GF-D8 (cell line): ENCODE results near the gene UCP2.
"Not testable (repeated sequence)": the region's sequence is repeated elsewhere in the genome, so short reads cannot be mapped to it uniquely, and the experiment has no call there.

Experiments used
- DNase-seq: peaks from one replicate; lab custom pipeline; 2025; lab: John Stamatoyannopoulos, UW

The UCP2 gene

DNA sequence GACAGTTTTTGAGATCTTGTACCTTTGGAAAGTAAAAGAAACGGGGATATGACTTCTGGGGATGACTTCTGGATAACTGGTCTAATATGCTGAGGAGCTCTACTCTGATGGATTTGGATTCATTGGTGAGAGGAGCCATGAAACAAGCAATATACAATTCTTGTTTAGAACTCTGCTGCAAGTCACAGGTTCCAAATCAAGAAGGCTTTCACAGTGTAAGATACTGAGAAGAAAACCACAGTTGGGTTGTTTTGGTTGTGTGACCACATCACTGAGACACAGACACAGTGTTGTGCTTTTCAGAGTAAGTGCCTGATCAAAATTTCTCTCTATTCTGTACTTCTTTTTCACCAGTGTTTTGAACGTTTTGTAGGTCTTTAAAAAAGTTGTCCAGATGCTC lies 13.1 kb upstream of the UCP2 start:
- no peak for DNase-seq

DNA sequence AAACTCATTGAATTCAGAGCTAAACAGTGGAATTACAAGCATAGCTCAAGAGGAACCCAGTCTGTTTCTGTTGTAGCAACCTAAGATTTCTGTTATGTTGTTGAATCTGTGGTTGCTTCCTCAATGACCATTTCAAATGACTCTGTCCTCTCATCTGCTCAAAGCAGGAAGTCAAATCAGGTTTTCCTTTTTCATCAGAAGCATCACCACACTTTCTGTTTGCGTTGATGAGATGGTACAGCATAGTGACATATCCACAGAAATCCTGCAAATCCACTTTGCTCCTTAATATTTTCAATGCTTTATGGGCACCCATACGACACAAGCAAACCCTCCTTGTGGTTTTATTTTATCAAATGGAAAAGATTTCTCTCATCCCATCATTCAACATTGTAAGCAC lies 12.6 kb upstream of the UCP2 start:
- peak; percentile 67 for DNase-seq

DNA sequence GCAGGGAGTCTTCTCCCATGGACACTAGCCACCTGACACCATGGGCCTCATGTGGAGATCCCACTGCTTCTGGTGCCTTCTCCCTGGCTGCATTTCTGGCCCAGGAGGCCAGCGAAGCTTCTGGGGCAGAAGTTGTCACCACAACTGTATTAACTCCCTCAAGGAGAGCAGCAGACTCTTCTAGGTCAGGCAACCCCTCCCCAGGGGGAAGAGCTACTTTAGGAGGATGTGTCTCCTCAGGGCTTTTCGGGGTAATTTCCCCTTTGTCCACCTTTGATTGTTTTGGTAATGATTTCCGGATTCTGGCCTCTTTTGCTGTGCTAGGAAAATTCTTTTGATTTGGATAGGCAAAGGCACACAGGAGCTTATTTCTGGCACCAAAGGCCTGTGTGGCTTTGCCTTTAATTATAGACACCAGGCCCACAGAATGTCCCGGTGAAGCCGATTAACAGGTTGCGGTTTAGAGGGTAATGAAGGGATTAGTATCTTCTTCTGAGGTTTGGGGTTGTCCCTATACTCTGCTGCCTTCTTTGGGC lies 8.9 kb upstream of the UCP2 start:
- no peak for DNase-seq

DNA sequence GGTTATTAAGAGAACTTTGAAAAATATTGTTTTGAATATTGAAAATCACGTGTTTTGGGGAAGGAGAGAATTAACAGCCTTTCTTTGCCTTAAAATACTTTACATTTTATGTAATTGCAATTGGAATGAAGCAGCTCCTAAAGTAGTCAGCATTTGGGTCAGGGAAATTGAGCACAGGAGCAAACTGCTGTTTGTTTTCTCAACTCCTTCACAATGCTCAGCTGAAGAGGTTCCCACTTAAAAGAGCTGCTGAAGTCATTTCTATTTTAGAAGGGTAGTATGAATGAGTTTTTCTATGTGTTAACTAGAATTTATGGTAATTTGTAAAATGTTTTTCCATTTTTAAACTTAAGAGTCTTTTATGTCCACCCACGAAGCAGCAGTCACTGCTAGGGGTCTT lies 8.1 kb upstream of the UCP2 start:
- DNase-seq = no peak

DNA sequence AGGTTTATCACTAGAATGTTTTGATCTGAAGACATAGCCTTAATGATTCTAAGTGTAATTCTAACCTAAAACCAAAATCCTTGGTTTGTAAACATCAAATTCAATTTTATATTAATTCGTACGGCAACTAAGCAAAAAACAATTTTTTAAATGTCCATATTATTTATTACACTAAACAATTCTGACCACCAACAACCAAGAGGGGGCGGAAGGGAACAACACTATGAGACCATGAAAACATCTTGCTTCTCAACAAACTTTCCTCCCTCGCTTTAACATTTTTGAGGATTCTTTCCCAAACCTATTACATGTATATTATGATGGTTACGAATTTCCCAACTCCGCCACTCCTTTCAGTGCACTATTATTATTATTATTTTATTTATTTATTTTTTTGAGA lies 6.5 kb upstream of the UCP2 start:
- peak; percentile 5 for DNase-seq

DNA sequence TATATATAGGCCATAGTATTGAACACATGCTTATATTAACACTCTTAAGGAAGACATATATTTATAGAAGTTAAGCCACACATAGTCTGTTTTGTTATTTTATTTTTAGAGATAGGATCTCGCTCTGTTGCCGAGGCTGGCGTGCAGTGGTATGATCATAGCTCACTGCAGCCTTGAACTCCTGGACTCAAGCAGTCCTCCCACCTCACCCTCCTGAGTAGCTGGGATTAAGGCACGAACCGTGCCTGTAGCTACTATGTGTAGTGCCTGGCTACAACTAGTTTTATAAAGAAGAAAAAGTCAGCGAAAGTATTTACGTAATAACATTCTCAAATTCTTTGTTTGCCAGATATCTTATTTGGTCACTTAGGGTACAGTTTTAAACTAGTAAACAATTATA lies 5.6 kb upstream of the UCP2 start:
- DNase-seq = no peak

DNA sequence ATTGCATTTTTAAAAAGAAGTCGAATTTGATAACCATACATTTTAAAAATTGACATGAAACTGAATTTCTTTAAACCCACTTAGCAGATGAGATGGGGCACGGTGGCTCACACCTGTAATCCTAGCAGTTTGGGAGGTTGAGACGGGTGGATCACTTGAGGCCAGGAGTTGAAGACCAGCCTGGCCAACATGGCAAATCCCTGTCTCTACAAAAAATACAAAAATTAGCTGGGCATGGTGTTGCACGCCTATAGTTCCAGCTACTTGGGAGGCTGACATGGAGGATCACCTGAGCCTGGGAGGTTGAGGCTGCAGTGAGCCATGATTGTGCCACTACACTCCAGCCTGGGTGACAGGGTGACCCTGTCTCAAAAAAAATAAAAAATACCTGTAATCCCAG lies 3.0 kb upstream of the UCP2 start:
- not testable (repeated sequence) for DNase-seq

DNA sequence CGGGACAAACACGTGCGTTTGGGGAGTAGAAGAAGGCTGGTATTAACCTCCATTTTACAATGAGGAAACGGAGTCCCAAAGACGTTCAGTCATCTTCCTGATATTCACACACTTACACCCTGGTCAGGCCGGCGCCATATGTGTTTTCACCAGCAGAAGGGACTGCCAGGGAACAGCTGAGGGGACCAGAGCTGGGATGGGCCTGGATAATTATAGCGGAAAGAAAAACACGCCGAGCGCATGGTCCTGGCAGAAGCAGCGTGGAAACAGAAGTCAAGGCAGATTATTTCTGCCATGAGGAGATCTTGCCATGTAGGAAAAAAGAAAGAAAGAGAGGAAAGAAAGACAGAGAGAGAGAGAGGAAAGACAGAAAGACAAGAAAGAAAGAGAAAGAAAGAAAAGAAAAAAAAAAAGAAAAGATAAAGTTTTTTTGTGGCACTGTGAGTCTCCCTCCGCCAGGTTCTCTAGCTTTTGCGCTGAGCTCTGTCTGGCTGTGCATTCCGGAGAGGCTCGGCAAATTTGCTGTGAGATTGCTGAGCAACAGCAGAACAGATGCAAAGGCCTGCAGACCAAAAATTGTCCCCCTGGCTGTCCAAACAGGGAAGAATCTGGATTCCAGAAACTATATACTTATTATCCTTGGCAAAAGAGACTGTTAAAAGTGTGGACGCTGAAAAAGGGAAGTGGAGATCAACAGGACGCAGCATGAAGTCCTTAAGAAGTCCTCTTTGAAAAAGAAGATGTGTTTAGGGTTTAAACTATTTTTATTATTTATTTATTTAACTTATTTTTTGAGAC lies 1.3 kb upstream of the UCP2 start:
- peak; percentile 50 for DNase-seq

DNA sequence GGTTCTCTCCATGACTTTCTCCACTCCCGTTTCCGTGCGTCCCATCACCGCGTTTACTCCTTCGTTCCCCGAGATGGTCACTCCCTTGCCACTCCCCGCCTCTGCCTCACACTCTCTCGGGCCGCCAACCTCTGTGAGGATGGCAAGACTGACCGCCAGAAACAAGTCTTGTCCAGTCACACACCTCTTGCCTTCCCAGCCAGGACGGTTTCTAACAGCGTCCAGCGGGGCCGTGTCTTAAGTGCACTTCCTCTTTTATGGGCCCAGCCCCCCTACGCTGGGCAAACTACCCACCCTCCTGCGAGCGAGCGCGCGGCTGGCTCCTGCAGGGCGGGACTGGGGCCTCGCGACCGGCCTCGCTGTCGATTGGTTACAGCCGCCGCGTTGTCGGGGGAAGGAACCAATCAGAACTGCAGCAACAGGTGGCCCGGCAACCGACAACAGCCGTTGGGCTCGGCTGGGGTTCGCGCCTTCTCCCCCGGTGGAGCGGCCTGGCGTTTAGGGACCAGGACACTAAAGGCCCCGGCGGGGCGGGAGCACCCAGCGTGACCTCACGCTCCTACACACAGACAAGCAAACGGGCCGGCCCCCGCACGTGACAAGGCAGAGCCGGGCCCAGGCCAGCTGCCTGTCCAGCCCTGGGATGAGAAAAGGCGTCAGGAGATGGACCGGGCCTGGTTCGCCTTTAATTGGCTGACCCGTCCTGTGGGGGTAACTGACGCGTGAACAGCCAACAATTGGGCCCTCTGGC lies 522 bp upstream of the UCP2 start:
- peak; percentile 97 for DNase-seq

DNA sequence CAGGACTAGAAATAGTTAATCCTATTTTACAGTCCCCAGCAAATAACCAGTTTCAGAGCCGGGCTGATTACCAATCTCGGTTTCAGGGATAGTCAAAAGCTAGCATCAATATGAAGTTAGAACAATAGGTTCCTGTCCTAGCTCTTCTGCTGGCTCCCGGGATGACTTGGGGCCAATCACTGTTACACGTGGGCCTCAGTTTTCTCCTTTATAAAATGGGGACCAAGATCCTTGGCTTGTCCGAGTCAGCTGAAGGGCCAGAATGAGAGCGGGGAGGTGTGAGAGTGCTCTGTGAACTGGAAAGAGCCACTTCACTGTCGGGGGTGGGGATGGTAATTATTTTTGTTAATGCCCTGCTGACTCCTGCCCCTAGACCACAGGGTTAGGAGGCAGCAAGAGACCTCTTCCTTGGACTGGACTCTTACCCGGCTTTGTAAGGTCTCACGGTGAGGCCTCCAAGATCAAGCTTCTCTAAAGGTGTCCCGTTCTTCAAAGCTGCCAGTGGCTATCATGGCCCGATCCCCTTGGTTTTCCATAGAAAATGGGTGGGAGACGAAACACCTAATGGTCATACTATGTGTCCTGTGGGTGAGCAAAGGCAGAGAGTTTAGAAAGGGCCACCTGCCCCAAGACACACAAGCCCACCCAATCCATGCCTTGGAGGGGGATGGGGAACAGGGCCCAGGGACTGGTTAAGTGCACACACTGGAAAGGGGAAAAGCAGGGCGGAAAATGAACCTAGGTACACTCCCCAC lies 1.4 kb downstream of the UCP2 start:
- DNase-seq = no peak

DNA sequence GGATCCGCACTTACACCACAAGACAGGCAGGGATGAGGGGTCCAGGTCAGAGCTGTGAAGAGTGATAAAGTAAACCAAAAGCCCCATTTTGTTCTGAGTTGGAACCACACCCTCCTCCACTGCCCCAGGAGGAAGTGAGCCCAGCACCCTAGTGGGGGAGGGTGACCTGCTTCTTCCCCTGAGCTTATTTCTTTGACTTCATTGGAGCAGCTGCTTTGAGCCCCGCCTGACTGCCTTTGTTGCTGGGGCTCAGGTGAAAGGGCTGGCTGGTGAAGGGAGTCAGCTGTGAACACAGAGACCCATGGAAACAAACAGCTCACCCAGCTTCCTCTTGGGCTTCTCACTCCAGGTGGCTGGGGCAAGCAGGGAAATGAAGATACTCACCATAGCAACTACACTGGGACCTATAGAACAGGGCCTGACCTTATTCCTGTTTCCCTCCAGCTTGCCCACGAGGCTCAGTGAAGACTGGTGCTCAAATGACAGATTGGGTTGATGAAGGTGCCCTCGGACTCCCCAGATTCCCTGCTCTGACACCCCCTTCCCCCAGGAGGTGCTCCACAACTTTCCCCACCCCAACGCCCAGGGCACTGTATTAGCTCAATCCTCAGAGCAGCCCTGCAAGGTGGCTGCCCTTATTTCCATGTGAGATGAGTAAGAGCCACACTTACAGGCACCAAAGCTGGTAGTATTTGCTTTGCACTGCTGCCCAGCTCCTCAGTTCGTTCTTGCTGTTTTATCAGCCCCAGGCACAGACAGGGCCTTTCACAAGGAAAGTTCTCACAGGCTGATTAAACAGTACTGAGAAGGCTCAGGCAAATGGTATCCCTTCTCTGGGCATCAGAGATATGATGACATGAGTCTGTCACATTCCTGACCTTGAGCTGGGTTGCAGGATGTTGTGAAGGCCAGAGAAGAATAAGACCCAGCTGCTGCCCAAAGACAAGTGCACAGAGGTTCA lies 2.4 kb downstream of the UCP2 start:
- peak; percentile 53 for DNase-seq

DNA sequence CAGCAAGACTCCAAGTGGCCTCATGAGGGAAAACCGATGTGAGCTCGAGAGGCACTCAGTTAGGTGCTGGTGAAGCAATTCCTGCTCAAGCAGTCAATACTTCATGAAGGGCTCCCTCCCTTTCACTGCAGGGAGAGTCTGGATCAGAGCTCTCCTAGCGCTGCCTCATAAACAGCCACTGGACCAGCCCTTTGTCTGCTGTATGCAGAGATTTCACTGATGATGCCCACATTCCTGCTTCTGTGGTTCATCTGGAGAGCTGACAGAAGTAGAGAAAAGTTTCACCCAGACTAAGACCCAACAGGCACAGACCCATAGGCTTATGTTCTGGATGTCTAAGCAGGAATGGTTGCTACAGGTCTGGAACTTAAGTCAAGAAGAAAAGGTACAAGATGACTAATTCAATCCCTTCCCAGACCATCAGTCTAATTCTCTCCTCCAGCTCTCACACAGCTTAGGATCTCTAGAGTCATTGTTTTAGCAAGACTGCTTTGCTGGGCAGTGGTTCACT lies 4.0 kb downstream of the UCP2 start:
- no peak for DNase-seq

DNA sequence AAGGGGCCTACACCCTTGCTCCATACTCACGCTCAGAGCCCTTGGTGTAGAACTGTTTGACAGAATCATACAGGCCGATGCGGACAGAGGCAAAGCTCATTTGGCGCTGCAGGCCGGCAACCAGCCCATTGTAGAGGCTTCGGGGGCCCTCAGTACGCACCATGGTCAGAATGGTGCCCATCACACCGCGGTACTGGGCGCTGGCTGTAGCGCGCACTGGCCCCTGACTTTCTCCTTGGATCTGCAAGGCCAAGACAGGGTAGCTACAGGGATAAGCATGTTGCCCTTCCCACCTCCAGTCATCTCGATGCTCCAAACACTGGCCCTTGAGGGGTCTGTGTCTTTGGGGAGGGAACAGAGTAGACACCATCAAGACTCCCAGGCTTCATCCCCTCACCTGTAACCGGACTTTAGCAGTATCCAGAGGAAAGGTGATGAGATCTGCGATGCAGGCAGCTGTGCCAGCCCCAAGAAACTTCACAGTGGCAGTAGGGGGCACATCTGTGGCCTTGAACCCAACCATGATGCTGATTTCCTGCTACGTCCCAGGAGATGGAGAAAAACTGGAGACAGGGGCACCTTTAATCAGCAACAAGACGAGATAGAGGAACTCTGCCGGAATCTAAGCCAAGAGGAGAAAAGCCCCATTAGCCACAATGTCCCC lies 4.7 kb downstream of the UCP2 start:
- DNase-seq = no peak

DNA sequence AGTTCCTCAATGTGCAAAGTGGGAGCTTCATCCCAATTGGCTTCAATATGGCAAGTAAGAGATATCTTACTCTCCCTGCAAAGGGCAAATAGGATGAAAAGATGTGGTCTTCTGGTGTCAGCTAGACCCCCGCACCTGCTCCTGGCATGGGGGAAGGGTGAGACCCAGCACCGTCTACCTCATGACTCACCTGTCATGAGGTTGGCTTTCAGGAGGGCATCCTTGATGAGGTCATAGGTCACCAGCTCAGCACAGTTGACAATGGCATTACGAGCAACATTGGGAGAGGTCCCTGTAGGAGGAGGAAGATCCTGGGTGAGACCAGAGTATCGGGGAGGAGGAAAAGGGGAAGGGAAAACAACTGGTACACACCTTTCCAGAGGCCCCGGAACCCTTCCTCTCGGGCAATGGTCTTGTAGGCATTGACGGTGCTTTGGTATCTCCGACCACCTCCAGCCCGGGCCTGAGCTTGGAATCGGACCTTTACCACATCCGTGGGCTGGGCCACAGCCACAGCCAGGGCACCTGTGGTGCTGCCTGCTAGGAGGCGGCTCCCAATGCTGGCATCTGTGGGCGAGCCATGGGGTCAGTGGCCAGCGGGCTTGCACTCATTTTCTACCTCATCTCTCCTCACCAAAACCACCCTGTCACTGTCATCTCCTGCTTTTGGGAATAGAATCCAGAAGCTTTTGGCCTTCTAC lies 6.0 kb downstream of the UCP2 start:
- DNase-seq = no peak

DNA sequence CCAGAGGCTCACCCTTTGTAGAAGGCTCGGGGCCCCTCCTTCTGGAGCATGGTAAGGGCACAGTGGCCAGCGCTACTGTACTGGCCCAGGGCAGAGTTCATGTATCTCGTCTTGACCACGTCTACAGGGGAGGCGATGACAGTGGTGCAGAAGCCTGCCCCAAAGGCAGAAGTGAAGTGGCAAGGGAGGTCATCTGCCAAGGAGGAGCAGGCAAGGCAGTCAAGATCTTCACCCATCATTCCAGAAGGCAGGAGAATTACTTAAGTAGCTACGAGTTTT lies 7.2 kb downstream of the UCP2 start:
- DNase-seq = no peak

DNA sequence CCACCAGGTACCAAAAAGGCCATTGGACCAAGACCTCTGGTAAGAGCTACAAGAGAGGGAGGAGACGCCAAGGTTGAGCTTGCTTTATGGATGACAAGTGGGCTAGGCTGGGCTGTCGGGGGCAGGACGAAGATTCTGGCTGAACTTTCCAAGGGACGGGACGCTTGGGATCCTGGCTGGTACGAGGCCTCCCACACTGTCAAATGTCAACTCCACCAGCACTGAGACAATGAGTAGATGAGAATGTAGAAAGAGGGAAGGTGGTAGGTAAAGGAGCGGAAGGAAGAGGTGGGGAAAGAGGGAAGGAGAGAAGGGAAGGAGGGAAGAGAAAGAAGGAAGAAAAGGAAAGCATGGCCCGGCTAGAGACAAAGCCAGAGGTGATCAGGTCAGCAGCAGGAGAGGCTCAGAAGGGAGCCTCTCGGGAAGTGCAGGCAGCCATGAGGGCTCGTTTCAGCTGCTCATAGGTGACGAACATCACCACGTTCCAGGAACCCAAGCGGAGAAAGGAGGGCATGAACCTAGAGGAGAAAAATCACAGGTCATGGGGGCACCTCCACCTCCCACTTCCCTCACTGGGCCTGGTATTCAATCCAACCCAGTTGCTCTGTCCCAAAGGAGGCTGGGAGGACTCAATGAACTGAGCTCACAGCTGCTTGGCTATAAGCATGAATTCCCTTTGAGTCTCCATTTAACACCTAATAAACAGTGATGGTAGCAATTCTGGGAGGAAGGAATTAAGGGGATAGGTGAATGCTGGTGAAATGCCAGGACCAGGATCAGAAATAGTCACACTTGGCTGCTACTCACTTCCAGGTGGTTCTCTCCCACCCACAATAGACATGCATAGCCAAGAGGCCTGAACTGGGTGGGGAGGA lies 7.8 kb downstream of the UCP2 start:
- DNase-seq = no peak

DNA sequence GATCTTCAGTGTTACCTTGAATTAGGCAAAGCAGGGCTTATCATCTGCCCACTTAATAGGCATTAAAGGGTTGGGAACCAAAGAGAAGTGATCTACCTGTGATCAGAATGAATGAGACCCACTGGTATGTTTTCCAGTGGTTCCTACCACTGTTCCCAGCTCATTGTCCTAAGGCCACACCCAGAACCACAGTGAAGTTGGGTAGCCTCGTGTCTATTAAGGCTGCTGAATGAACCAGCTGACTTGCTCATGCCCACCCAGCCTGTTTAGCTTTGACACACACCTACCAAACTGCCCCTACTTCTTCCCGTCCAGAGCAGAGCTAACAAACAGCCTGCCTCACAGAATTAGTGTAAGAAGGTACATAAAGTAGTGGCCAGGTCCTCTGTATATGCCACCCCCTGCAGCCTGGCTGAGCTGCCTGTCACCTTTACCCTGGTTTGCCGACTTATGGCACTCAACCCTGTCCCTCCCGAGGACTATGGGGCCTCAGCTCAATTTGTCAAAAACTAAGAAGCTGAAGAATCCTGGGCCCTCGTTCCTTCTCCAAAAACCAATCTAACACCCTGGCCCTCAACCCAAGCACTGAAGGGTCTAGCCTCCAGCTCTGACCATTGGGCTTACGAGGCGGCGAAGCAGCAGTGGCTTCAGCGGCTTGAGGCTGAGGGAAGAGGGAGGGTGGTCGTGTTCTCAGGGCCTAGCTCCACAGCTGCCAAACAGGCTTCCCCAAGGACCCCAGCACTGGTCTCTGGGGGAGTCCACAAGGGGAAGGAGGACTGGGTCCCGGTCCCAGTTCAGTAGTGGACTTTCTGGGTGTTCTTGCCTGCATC lies 9.8 kb downstream of the UCP2 start:
- DNase-seq = no peak

DNA sequence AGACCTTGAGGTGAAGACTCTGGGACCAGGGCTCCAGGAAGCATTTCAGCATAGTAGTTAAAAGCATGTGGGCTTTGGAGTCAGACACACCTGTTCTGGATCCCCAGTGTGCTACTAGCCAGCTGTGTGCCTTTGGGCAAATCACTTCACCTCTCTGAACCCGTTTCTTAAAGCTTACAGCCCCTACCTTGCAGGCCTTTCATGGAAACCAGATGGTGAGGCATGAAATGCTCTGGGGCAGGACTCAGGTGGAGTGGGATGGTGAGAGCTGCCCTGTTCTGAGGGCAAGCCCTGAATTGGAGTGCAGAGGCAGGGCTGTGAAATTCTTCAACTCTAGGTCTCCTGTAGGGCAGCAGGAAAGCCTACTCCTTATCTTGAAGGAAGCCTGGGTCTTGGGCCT lies 10.5 kb downstream of the UCP2 start:
- DNase-seq = no peak
